SH-SY5Y (cell line): ENCODE results near the gene AMDHD2.

ENCODE experiments used
- GATA2 ChIP-seq: IDR thresholded peaks from 2 replicates; pipeline ENCODE4 v1.6.1; 2011; ENCODE audit warnings: mild to moderate bottlenecking, low read depth, low read length
- GATA3 ChIP-seq: IDR thresholded peaks from 2 replicates; pipeline ENCODE4 v1.6.1; 2011; ENCODE audit warnings: low read depth, mild to moderate bottlenecking, low read length, moderate library complexity

- no peak for TF ChIP-seq GATA2
- no peak for TF ChIP-seq GATA3
These were observed 20.7 kb upstream of the AMDHD2 start for GRCh38 chr16:2499454-2499853.
